ENCODE results near the gene BMPER. TPM values are rescaled to one million over a fixed set of nuclear protein-coding genes. Genes with fewer than 3 reads are reported as not detected.

The BMPER gene
- total and polyA plus RNA-seq, 2 of the 8 experiments (the other 6 are each of a cell fraction or from before 2014, with no cell fraction given), result 0.33 to 0.69 TPM

DNA sequence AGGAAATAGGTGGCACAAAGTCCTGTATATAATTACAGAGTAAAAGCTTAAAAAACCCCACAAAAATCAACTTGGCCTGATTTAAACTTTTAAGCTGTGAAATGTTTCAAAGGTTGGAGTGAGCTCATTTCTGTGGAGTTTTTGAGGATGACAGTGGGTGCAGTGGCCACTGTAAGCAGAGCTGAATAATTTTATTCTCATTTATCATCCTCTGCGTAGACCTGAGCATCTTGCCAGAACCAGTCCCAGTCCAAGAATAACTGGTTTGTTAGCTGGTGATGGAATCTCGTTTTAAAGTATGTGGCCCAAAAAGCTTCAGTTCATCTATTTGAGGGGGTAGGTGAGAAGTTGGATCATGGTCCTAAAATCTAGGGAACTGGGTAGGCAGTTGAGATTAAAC lies 4.4 kb downstream of the BMPER start:
- Histone ChIP-seq H3K18ac (ENCODE audit: extremely low read depth, low read length) (no peak overlapping the region), H2AFZ (ENCODE audit: low read length) (no peak overlapping the region), H2BK15ac (ENCODE audit: low read length) (no peak overlapping the region), H3K27ac (ENCODE audit: low read depth, low read length) (no peak overlapping the region), H2BK5ac (ENCODE audit: low read depth, low read length) (no peak overlapping the region), H4K8ac (ENCODE audit: extremely low read depth, insufficient read depth, low read length) (no peak overlapping the region), H3K4me3 (ENCODE audit: extremely low read depth in 1 of 4, insufficient read depth in 2 of 4, low read depth in 3 of 4, low read length in 4 of 4) (no peak overlapping the region), H4K91ac (replicated peaks; ENCODE audit: insufficient read length, low read length) (no peak overlapping the region), H2AK5ac (ENCODE audit: low read depth, low read length) (no peak overlapping the region), H3K4me1 (replicated peaks in 1 of 4; ENCODE audit: control insufficient read depth in 3 of 4, insufficient read depth in 4 of 4, low read length in 3 of 4) (0 out of 7 replicates have a peak, but pooled peaks cover 0 to under 1% (median 0%) of the 10 kb centered on the region in 4 experiments), H3K27me3 (replicated peaks in 1 of 4; ENCODE audit: control insufficient read depth in 3 of 4, extremely low read depth in 1 of 4, insufficient read depth in 3 of 4, low read length in 3 of 4) (peaks cover 0 to 17% (median 8%) of the 10 kb centered on the region in 4 experiments; a peak in 3 of 7 replicates), H2BK20ac (ENCODE audit: low read length) (no peak overlapping the region), H2BK120ac (replicated peaks; ENCODE audit: low read depth, low read length) (no peak overlapping the region), H3K56ac (replicated peaks; ENCODE audit: insufficient read length, low read depth, low read length) (no peak overlapping the region), H3K23me2 (ENCODE audit: low read depth, low read length) (peaks cover 5% of the 10 kb centered on the region; the same call in 1 of the 2 replicates), H3K4ac (replicated peaks; ENCODE audit: insufficient read length, low read depth, low read length) (no peak overlapping the region), H3K9me3 (ENCODE audit: insufficient read depth in 2 of 2, low read depth in 1 of 2, low read length in 1 of 2) (no peaks in the 10 kb centered on the region), H3K14ac (ENCODE audit: insufficient read length) (no peak overlapping the region), H3K36me3 (ENCODE audit: control insufficient read depth in 2 of 4, insufficient read depth in 4 of 4, low read length in 3 of 4) (no peaks in the 10 kb centered on the region), H4K5ac (ENCODE audit: insufficient read length, low read depth, low read length) (no peak overlapping the region), H3K4me2 (ENCODE audit: insufficient read depth in 1 of 2, low read depth in 2 of 2, low read length in 2 of 2) (no peak overlapping the region), H3K9ac (replicated peaks in 1 of 4; ENCODE audit: extremely low read depth in 1 of 4, low read depth in 3 of 4, low read length in 3 of 4) (no peak overlapping the region), H4K20me1 (replicated peaks in 1 of 2; ENCODE audit: control insufficient read depth in 1 of 2, insufficient read depth in 2 of 2, low read length in 2 of 2) (peaks cover 0 to 2% of the 10 kb centered on the region in 2 experiments), H3K79me2 (ENCODE audit: control insufficient read depth in 1 of 2, insufficient read depth in 2 of 2, low read length in 2 of 2) (no peaks in the 10 kb centered on the region), H2BK12ac (ENCODE audit: low read depth, low read length) (no peak overlapping the region), H3K23ac (ENCODE audit: insufficient read length) (no peak overlapping the region), H3K79me1 (ENCODE audit: low read depth, low read length) (no peaks in the 10 kb centered on the region)
- FAIRE-seq (no peak), DNase-seq (ENCODE audit: low read depth in 1 of 2, low spot score in 2 of 2) (no peak)
- WGBS, 2 experiments (ENCODE audit: extremely low coverage in 1 of 2, insufficient coverage in 1 of 2, insufficient read length in 1 of 2, insufficient replicate concordance in 2 of 2, low coverage in 1 of 2, low lambda C conversion rate in 2 of 2, missing lambda C conversion rate in 1 of 2), result 88% methylated on average over 2 of the region's 2 CpGs; no CpG with 5 or more reads in 1 of the 2 experiments
- CTCF ChIA-PET (ENCODE audit: partially characterized antibody), result interaction anchor here (0.8 to 3.4 kb wide), 11 partner anchors 11 to 170 kb away, joined by 3 to 13 read pairs (median 4); no protein-coding TSS in a partner anchor
- TF ChIP-seq GABPA (IDR thresholded peaks at IDR 0.05; ENCODE audit: borderline replicate concordance, insufficient read depth, low read length) (no peak), JUN (IDR thresholded peaks at IDR 0.05; ENCODE audit: low read depth, low read length) (no peak)
- POLR2A ChIA-PET (ENCODE audit: partially characterized antibody), result no interaction called here

Data from H1 (cell line).